GM12891 (cell line): Measurements from ENCODE around the gene ALS2CL.

Source experiments
- PAX5 ChIP-seq: IDR thresholded peaks from 2 replicates; pipeline ENCODE4 v1.6.1; 2011; ENCODE audit warnings: low read length, moderate library complexity, mild to moderate bottlenecking; ENCODE audit not compliant: insufficient read depth, severe bottlenecking
- POLR2A ChIP-seq: IDR thresholded peaks from 2 replicates; pipeline ENCODE4 v1.6.1; 2011; ENCODE audit warnings: low read depth, low read length, control low read depth
- POLR2AphosphoS5 ChIP-seq: IDR thresholded peaks from 2 replicates; pipeline ENCODE4 v1.6.1; 2011; ENCODE audit warnings: low read depth, low read length, control low read depth
- SPI1 ChIP-seq: IDR thresholded peaks from 2 replicates; pipeline ENCODE4 v1.6.1; 2011; ENCODE audit warnings: low read depth, low read length, control low read depth

DNA sequence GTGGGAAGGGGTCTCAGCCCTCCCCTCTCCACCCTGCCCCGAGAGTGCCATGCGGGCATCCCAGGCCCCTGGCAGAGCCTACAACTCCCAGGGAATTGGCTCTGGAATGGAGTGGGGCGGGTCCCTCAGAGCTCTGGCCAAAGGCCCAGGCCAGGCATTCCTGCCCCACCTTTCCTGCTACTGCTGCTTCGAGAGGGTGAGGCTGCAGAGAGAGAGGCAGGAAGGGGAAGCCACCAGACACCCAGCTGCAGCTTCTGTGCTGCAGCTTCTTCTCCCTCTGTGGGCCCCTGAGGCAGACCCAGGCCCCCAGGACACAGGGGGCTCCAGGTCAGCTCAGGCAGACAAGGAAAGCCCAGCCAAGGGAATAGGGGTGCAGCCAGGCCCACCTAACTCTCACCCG lies 2.7 kb downstream of the ALS2CL start:
- no peak for TF ChIP-seq SPI1
- TF ChIP-seq POLR2A: no peak
- no peak for TF ChIP-seq POLR2AphosphoS5
- no peak for TF ChIP-seq PAX5
